HEK293 (cell line): ENCODE measurements around the gene ZNF154.

Experiments
- CTCF ChIA-PET: fragments of 350-600 bp; formaldehyde crosslinking; extraction: SDS; loops from one replicate; lab custom pipeline; 2021; ENCODE audit warnings: antibody characterized with exemption; lab: Yijun Ruan, JAX
- POLR2A ChIA-PET: fragments of 300-600 bp; formaldehyde crosslinking; extraction: SDS; loops from one replicate; lab custom pipeline; 2020; ENCODE audit warnings: antibody characterized with exemption, inconsistent platforms; lab: Yijun Ruan, JAX
- H3K27ac ChIP-seq: fragments of 200-500 bp; sonication (Bioruptor generic); 2 replicates; pipeline ENCODE4 v1.5.1; 2014; ENCODE audit warnings: low read depth, low read length, control low read depth, inconsistent platforms; ENCODE audit errors: extremely low read depth
- H3K36me3 ChIP-seq, 2 experiments: fragments of 200-500 bp in 1 of 2; sonication (Bioruptor generic) in 1 of 2; 1 replicate in 1 of 2; 2 replicates in 1 of 2; pipeline ENCODE4 v1.5.1; 2014 to 2017; ENCODE audit warnings: inconsistent platforms in 2 of 2, low read length in 2 of 2; ENCODE audit not compliant: control insufficient read depth in 2 of 2, insufficient read depth in 1 of 2
- H3K4me1 ChIP-seq: fragments of 200-500 bp; sonication (Bioruptor generic); 2 replicates; pipeline ENCODE4 v1.5.1; 2014; ENCODE audit warnings: mild to moderate bottlenecking, low read length, inconsistent platforms; ENCODE audit not compliant: control insufficient read depth, insufficient read depth
- H3K4me3 ChIP-seq: 2 replicates; pipeline ENCODE4 v1.5.1; 2011; ENCODE audit warnings: low read depth, mild to moderate bottlenecking, control low read depth, low read length, moderate library complexity
- H3K9me3 ChIP-seq: fragments of 200-500 bp; sonication (Bioruptor generic); 2 replicates; pipeline ENCODE4 v1.5.1; 2014; ENCODE audit warnings: low read depth, low read length, inconsistent platforms; ENCODE audit not compliant: control insufficient read depth, insufficient read depth
- PRDM1 ChIP-seq: fragments of 450-650 bp; formaldehyde crosslinking; IDR thresholded peaks from 2 replicates; pipeline ENCODE4; 2016; ENCODE audit warnings: missing biosample characterization, missing genetic modification characterization
- SETDB1 ChIP-seq: IDR thresholded peaks from one replicate; pipeline ENCODE4 v1.6.1; 2017; ENCODE audit warnings: mild to moderate bottlenecking, low read length, moderate library complexity, mixed read lengths; ENCODE audit not compliant: insufficient read length
- TCF7L2 ChIP-seq: IDR thresholded peaks from 2 replicates; pipeline ENCODE4 v1.6.1; 2011; ENCODE audit warnings: low read depth, mild to moderate bottlenecking, inconsistent platforms, low read length, moderate library complexity, borderline replicate concordance
- TRIM28 ChIP-seq: IDR thresholded peaks from 2 replicates; pipeline ENCODE4 v1.6.1; 2011; ENCODE audit warnings: low read length, control low read depth, borderline replicate concordance
- ZBTB20 ChIP-seq: fragments of 450-650 bp; formaldehyde crosslinking; IDR thresholded peaks from 2 replicates; pipeline ENCODE4 v1.5.1; 2016; ENCODE audit warnings: missing biosample characterization, missing genetic modification characterization
- ZBTB48 ChIP-seq: fragments of 450-650 bp; formaldehyde crosslinking; IDR thresholded peaks from 2 replicates; pipeline ENCODE4 v1.5.1; 2016; ENCODE audit warnings: missing biosample characterization, missing genetic modification characterization
- ZFP3 ChIP-seq: fragments of 450-650 bp; formaldehyde crosslinking; IDR thresholded peaks from 2 replicates; pipeline ENCODE4 v1.5.1; 2016; ENCODE audit warnings: low read depth, missing biosample characterization, missing genetic modification characterization
- ZNF121 ChIP-seq: fragments of 450-650 bp; formaldehyde crosslinking; IDR thresholded peaks from 2 replicates; pipeline ENCODE4 v1.5.1; 2016; ENCODE audit warnings: missing biosample characterization, missing genetic modification characterization
- ZNF549 ChIP-seq: fragments of 450-650 bp; IDR thresholded peaks from 2 replicates; pipeline ENCODE4 v1.5.1; 2018; ENCODE audit warnings: missing biosample characterization, missing genetic modification characterization, mild to moderate bottlenecking, inconsistent platforms, moderate library complexity
- ZNF623 ChIP-seq: fragments of 450-650 bp; formaldehyde crosslinking; IDR thresholded peaks from 2 replicates; pipeline ENCODE4 v1.5.1; 2016; ENCODE audit warnings: missing biosample characterization, missing genetic modification characterization
- ZNF776 ChIP-seq: fragments of 450-650 bp; formaldehyde crosslinking; IDR thresholded peaks from 2 replicates; pipeline ENCODE4 v1.5.0; 2017; ENCODE audit warnings: missing biosample characterization, missing genetic modification characterization, borderline replicate concordance
- ZNF791 ChIP-seq: fragments of 450-650 bp; formaldehyde crosslinking; IDR thresholded peaks from 2 replicates; pipeline ENCODE4 v1.5.1; 2016; ENCODE audit warnings: missing biosample characterization, missing genetic modification characterization
- TF ChIP-seq, protein P1 (sequence below): fragments of 450-650 bp; formaldehyde crosslinking; IDR thresholded peaks from 2 replicates; pipeline ENCODE4 v1.5.1; 2016; ENCODE audit warnings: missing biosample characterization, missing genetic modification characterization
- TF ChIP-seq, protein P2 (sequence below): fragments of 450-650 bp; formaldehyde crosslinking; IDR thresholded peaks from 2 replicates; pipeline ENCODE4 v1.5.1; 2017; ENCODE audit warnings: missing biosample characterization, mild to moderate bottlenecking, missing genetic modification characterization, moderate library complexity
- TF ChIP-seq, protein P3 (sequence below): fragments of 450-650 bp; formaldehyde crosslinking; IDR thresholded peaks from 2 replicates; pipeline ENCODE4 v1.5.1; 2016; ENCODE audit warnings: missing biosample characterization, missing genetic modification characterization, low read depth
- TF ChIP-seq, protein P4 (sequence below): fragments of 450-650 bp; formaldehyde crosslinking; conservative IDR thresholded peaks from 2 replicates; pipeline ENCODE4 v1.5.1; 2016; ENCODE audit warnings: low read depth, missing biosample characterization, missing genetic modification characterization

ZNF154 gene

DNA sequence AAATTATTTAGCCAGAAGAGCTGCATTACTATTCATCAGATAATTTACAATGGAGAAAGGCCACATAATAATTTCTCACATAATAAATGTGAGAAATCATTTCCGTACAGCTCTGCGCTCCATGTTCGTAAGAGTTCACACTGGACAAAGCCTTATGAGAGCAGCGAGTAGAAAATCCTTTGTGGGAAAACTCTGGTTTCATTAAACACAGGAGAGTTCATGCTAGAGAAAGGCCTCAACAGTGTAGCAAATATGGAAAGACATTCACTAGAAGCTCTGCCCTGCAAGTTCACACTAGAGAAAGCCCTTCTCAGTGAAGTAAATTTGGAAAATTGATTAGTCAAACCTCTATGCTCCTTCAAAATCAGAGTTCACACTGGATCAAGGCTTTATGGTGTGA, 46.0 kb upstream of the ZNF154 start:
- peaks cover 12% of the 10 kb centered on the region for H3K9me3 ChIP-seq
- H3K27ac ChIP-seq: no peak overlapping the region
- peaks cover 79 to 99% of the 10 kb centered on the region in 2 experiments for H3K36me3 ChIP-seq
- CTCF ChIA-PET: no interaction called here
- TF ChIP-seq, protein P1, sequence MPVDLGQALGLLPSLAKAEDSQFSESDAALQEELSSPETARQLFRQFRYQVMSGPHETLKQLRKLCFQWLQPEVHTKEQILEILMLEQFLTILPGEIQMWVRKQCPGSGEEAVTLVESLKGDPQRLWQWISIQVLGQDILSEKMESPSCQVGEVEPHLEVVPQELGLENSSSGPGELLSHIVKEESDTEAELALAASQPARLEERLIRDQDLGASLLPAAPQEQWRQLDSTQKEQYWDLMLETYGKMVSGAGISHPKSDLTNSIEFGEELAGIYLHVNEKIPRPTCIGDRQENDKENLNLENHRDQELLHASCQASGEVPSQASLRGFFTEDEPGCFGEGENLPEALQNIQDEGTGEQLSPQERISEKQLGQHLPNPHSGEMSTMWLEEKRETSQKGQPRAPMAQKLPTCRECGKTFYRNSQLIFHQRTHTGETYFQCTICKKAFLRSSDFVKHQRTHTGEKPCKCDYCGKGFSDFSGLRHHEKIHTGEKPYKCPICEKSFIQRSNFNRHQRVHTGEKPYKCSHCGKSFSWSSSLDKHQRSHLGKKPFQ (tag by site-specific recombination): 0 out of 2 replicates have a peak, but pooled peaks have one; percentile 15
- TF ChIP-seq ZFP3 (tag by site-specific recombination): no peak
- TF ChIP-seq ZNF791 (tag by site-specific recombination): no peak
- peak; percentile 73 for TF ChIP-seq SETDB1
- no peak for TF ChIP-seq ZBTB48
- TF ChIP-seq ZNF623: no peak
- TF ChIP-seq ZNF121 (tag by site-specific recombination): no peak
- TF ChIP-seq, protein P2, sequence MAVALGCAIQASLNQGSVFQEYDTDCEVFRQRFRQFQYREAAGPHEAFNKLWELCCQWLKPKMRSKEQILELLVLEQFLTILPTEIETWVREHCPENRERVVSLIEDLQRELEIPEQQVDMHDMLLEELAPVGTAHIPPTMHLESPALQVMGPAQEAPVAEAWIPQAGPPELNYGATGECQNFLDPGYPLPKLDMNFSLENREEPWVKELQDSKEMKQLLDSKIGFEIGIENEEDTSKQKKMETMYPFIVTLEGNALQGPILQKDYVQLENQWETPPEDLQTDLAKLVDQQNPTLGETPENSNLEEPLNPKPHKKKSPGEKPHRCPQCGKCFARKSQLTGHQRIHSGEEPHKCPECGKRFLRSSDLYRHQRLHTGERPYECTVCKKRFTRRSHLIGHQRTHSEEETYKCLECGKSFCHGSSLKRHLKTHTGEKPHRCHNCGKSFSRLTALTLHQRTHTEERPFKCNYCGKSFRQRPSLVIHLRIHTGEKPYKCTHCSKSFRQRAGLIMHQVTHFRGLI (tag by site-specific recombination): no peak
- no peak overlapping the region for H3K4me3 ChIP-seq
- no peaks in the 10 kb centered on the region for H3K4me1 ChIP-seq
- POLR2A ChIA-PET: no interaction called here

DNA sequence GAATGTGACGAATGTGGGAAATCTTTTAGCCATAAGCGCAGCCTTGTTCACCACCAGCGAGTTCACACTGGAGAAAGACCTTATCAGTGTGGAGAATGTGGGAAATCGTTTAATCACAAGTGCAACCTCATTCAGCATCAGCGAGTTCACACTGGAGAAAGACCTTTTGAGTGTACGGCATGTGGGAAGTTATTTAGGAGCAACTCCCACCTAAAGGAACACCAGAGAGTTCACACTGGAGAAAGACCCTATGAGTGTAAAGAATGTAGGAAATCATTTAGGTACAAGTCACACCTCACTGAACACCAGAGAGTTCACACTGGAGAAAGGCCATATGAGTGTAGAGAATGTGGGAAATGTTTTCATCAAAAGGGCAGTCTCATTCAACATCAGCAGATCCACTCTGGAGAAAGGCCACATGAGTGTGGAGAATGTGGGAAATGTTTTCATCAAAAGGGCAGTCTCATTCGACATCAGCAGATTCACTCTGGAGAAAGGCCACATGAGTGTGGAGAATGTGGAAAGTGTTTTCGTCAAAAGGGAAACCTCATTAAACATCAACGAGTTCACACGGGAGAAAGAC, 45.2 kb upstream of the ZNF154 start:
- Histone ChIP-seq H3K36me3 (peaks cover 80 to 99% of the 10 kb centered on the region in 2 experiments), H3K27ac (no peak overlapping the region), H3K9me3 (peaks cover 12% of the 10 kb centered on the region), H3K4me1 (no peaks in the 10 kb centered on the region), H3K4me3 (no peak overlapping the region)
- ChIA-PET CTCF (no interaction called here), POLR2A (no interaction called here)
- TF ChIP-seq SETDB1 (peak; percentile 73), ZNF776 (tag by site-specific recombination) (0 out of 2 replicates have a peak, but pooled peaks have one; percentile 86), TRIM28 (0 out of 2 replicates have a peak, but pooled peaks have one; percentile 14), ZBTB20 (tag by site-specific recombination) (no peak), ZNF623 (no peak), TCF7L2 (no peak), PRDM1 (tag by site-specific recombination) (peak; percentile 86), ZNF549 (tag by site-specific recombination) (peak; percentile 80)
- TF ChIP-seq, protein P3, sequence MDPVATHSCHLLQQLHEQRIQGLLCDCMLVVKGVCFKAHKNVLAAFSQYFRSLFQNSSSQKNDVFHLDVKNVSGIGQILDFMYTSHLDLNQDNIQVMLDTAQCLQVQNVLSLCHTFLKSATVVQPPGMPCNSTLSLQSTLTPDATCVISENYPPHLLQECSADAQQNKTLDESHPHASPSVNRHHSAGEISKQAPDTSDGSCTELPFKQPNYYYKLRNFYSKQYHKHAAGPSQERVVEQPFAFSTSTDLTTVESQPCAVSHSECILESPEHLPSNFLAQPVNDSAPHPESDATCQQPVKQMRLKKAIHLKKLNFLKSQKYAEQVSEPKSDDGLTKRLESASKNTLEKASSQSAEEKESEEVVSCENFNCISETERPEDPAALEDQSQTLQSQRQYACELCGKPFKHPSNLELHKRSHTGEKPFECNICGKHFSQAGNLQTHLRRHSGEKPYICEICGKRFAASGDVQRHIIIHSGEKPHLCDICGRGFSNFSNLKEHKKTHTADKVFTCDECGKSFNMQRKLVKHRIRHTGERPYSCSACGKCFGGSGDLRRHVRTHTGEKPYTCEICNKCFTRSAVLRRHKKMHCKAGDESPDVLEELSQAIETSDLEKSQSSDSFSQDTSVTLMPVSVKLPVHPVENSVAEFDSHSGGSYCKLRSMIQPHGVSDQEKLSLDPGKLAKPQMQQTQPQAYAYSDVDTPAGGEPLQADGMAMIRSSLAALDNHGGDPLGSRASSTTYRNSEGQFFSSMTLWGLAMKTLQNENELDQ (tag by site-specific recombination): no peak
- TF ChIP-seq, protein P1 (tag by site-specific recombination): peak; percentile 68; the same call in 1 of the 2 replicates
- TF ChIP-seq, protein P4, sequence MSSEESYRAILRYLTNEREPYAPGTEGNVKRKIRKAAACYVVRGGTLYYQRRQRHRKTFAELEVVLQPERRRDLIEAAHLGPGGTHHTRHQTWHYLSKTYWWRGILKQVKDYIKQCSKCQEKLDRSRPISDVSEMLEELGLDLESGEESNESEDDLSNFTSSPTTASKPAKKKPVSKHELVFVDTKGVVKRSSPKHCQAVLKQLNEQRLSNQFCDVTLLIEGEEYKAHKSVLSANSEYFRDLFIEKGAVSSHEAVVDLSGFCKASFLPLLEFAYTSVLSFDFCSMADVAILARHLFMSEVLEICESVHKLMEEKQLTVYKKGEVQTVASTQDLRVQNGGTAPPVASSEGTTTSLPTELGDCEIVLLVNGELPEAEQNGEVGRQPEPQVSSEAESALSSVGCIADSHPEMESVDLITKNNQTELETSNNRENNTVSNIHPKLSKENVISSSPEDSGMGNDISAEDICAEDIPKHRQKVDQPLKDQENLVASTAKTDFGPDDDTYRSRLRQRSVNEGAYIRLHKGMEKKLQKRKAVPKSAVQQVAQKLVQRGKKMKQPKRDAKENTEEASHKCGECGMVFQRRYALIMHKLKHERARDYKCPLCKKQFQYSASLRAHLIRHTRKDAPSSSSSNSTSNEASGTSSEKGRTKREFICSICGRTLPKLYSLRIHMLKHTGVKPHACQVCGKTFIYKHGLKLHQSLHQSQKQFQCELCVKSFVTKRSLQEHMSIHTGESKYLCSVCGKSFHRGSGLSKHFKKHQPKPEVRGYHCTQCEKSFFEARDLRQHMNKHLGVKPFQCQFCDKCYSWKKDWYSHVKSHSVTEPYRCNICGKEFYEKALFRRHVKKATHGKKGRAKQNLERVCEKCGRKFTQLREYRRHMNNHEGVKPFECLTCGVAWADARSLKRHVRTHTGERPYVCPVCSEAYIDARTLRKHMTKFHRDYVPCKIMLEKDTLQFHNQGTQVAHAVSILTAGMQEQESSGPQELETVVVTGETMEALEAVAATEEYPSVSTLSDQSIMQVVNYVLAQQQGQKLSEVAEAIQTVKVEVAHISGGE: no peak
